Loucy (cell line): ENCODE measurements around the gene ZNRF3.

Experiments used
- CTCF ChIP-seq: fragments of 200-600 bp; sonication (generic); conservative IDR thresholded peaks from 2 replicates; pipeline ENCODE4 v1.5.1; 2014; ENCODE audit warnings: mild to moderate bottlenecking, antibody characterized with exemption, low read length
- EZH2phosphoT487 ChIP-seq: fragments of 200-600 bp; IDR thresholded peaks from 2 replicates; pipeline ENCODE4 v1.6.1; 2018; ENCODE audit warnings: antibody characterized with exemption, mild to moderate bottlenecking, moderate library complexity, borderline replicate concordance

GRCh38 chr22:28874061-28874460 is 9.3 kb upstream of the ZNRF3 start:
- TF ChIP-seq CTCF: no peak
- no peak for TF ChIP-seq EZH2phosphoT487
